ENCODE measurements around the gene GRXCR1. TPM values are rescaled to one million over a fixed set of nuclear protein-coding genes. Genes with fewer than 3 reads are reported as not detected.

Gene GRXCR1
- total and polyA plus RNA-seq, 7 donors: not detected

GRCh38 chr4:42855779-42856178 lies 36.7 kb upstream of the GRXCR1 start:
- no peak for ATAC-seq
- intact Hi-C loops (cut with DNase I): no loop called here
- TF ChIP-seq CTCF (IDR thresholded peaks at IDR 0.05): no peak
- H3K9me3 ChIP-seq: no peaks in the 10 kb centered on the region
- H3K27me3 ChIP-seq (ENCODE audit: insufficient read depth in 3 of 3, low read length in 2 of 3): no peaks in the 10 kb centered on the region
- DNase-seq: no peak
- no peak overlapping the region for H3K27ac ChIP-seq
- no peak overlapping the region for H3K4me3 ChIP-seq
- H3K4me1 ChIP-seq: no peaks in the 10 kb centered on the region
- no peaks in the 10 kb centered on the region for H3K36me3 ChIP-seq (ENCODE audit: insufficient read depth in 1 of 2, low read depth in 1 of 2)

DNA sequence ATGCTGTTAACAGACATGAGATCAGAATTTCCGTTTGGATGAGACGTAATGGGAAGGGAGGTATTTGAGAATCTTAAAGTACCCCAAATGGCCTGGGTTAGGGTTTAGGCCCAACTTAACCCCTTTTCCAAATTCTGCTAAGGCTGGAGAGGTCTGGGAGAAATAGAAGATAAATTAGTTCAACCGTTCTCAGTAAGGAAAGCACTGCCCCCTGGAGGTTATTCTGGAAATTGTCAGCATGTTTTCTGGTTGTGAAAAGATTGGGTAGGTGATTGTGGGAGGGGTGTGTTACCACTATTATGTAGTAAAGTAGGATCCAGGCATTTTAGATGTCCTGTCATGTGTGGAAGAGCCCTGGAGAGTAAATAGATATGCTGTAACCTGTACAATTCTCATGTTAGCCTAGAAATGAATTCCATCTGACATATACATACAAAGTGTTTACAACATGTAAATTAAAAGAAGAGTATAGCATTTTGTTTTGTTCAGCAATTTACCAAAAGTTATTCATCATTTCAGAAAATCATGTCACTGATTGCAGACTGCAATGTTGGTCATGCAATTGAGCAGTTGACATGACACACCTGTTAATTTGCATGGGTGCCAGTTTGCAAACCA lies 26.8 kb upstream of the GRXCR1 start:
- no peaks in the 10 kb centered on the region for H3K36me3 ChIP-seq (ENCODE audit: insufficient read depth in 1 of 2, low read depth in 1 of 2)
- H3K4me3 ChIP-seq: no peak overlapping the region
- H3K4me1 ChIP-seq: no peaks in the 10 kb centered on the region
- no peaks in the 10 kb centered on the region for H3K9me3 ChIP-seq
- H3K27me3 ChIP-seq (ENCODE audit: insufficient read depth in 3 of 3, low read length in 2 of 3): peaks cover 0 to 4% (median 0%) of the 10 kb centered on the region in 3 donors
- TF ChIP-seq CTCF (IDR thresholded peaks at IDR 0.05): peak; percentile 80
- no peak overlapping the region for H3K27ac ChIP-seq
- peak in 3 of 4 donors; percentile 51 to 60 (median 53) for ATAC-seq
- no peak for DNase-seq
- intact Hi-C loops (cut with DNase I): loop anchor here (2.0 to 10.0 kb wide), 5 partner anchors 191 to 583 kb away; no protein-coding TSS in a partner anchor
- WGBS, 3 donors: 8 to 10% (median 10%) methylated on average over 3 of the region's 3 CpGs

GRCh38 chr4:42871261-42871660 lies 21.3 kb upstream of the GRXCR1 start:
- ATAC-seq: no peak
- 28 to 43% (median 33%) methylated on average over 5 of the region's 5 CpGs for WGBS, 3 donors

DNA sequence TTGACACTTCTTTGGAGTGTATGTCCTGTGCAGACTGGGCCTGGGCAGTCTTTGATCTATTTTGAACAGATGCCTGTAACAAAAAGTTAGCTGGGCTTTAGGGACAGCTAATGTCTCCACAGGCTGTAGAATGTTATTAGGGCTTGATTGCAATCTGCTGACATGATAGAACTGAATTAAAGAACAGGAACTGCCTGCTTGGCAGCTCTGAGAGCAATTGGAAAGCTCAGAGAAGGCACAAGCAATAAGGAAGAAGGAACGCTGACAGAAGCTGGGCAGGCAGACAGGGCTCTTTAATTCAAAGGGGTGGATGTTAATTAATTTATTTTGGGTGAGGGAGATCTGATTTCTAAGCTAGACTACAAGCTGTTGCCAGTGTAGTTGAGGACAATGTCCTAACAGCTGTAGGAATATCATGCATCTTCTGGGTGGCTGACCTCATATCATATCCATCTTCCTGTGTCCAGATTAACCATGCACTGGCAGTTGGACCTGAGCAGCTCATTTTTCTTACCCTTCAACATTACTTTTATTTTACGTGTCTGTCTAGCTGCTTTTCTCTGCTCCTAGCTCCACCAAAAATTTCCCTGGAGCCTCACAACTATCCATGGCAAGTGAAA lies 20.7 kb upstream of the GRXCR1 start:
- peaks cover 12% of the 10 kb centered on the region for H3K4me1 ChIP-seq
- 5 to 26% (median 12%) methylated on average over 2 of the region's 2 CpGs for WGBS, 3 donors
- H3K9me3 ChIP-seq: no peaks in the 10 kb centered on the region
- H3K36me3 ChIP-seq (ENCODE audit: insufficient read depth in 1 of 2, low read depth in 1 of 2): no peaks in the 10 kb centered on the region
- peak in 3 of 4 donors; percentile 27 to 53 (median 51) for ATAC-seq
- H3K4me3 ChIP-seq: no peak overlapping the region
- no peak for TF ChIP-seq CTCF (IDR thresholded peaks at IDR 0.05)
- DNase-seq: no peak
- peaks cover 0 to 4% (median 0%) of the 10 kb centered on the region in 3 donors for H3K27me3 ChIP-seq (ENCODE audit: insufficient read depth in 3 of 3, low read length in 2 of 3)
- no peak overlapping the region for H3K27ac ChIP-seq
- intact Hi-C loops (cut with DNase I): no loop called here

More at GRCh38 chr4:42871261-42871660, 21.3 kb upstream of the GRXCR1 start:
- intact Hi-C loops (cut with DNase I): no loop called here
- Histone ChIP-seq H3K9me3 (no peaks in the 10 kb centered on the region), H3K4me3 (no peak overlapping the region), H3K27ac (no peak overlapping the region), H3K4me1 (peaks cover 12% of the 10 kb centered on the region), H3K27me3 (ENCODE audit: insufficient read depth in 3 of 3, low read length in 2 of 3) (peaks cover 0 to 4% (median 0%) of the 10 kb centered on the region in 3 donors), H3K36me3 (ENCODE audit: insufficient read depth in 1 of 2, low read depth in 1 of 2) (no peaks in the 10 kb centered on the region)
- DNase-seq: no peak
- TF ChIP-seq CTCF (IDR thresholded peaks at IDR 0.05): no peak

Data from psoas muscle (tissue), 8 donors.